ENCODE data around the gene DCDC2. TPM values are rescaled to one million over a fixed set of nuclear protein-coding genes. Genes with fewer than 3 reads are reported as not detected.

DCDC2 gene
- total RNA-seq, 1 donor from 2014 or later, result 5.3 TPM

DNA sequence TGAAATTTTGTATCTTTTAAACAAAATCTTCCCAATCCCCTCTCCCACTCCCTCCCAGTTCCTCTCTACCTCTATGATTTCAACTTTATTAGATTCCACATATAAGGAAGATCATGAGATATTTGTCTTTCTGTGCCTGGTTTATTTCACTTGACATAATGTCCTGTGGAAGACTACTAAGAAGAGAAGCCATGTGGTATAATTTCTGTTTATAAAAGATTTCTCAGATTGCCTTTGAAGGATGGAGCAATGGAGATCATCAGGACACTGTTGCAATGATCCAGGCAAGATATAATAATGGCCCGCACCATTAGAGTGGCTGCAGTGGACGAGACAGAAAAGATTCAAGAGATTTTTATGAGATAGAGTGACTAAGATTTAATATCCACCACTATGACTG lies 218.8 kb downstream of the DCDC2 start:
- Histone ChIP-seq H3K27me3 (no peaks in the 10 kb centered on the region), H3K4me3 (no peak overlapping the region), H3K9me3 (no peaks in the 10 kb centered on the region), H3K36me3 (no peaks in the 10 kb centered on the region), H3K4me1 (no peaks in the 10 kb centered on the region), H3K27ac (no peak overlapping the region)
- DNase-seq (no peak), ATAC-seq (no peak)
- intact Hi-C loops (cut with DNase I), result no loop called here
- no peak for TF ChIP-seq CTCF (IDR thresholded peaks at IDR 0.05)

DNA sequence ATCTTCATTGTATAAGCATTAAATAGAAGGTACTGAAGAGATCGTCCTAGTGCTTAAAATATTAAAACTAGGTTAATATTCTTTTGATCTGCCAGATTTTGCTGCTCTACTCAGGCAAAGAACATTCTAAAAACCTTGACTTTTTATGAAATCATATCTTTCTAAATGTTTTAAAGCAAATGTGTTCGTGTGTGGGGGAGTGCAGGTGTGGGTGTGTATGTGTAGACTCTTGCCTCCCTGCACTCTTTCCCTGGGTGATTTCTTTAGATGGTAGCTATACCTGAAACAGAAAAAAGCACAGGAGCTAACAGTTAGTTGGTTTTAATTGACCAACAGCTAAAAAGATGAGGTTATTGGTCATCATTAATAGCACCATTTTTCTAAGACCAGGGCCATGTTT lies 226.1 kb downstream of the DCDC2 start:
- H3K36me3 ChIP-seq, result no peaks in the 10 kb centered on the region
- ATAC-seq, result no peak
- no peak for TF ChIP-seq CTCF (IDR thresholded peaks at IDR 0.05)
- no peaks in the 10 kb centered on the region for H3K9me3 ChIP-seq
- H3K27me3 ChIP-seq, result no peaks in the 10 kb centered on the region
- no peak for DNase-seq
- no peak overlapping the region for H3K27ac ChIP-seq
- no peak overlapping the region for H3K4me3 ChIP-seq
- H3K4me1 ChIP-seq, result no peaks in the 10 kb centered on the region
- intact Hi-C loops (cut with DNase I), result no loop called here

- intact Hi-C loops (cut with DNase I), result no loop called here
- H3K36me3 ChIP-seq, result no peaks in the 10 kb centered on the region
- no peak for ATAC-seq
- H3K27me3 ChIP-seq, result peaks cover 23% of the 10 kb centered on the region
- no peak for TF ChIP-seq CTCF (IDR thresholded peaks at IDR 0.05)
- H3K27ac ChIP-seq, result no peak overlapping the region
- H3K4me1 ChIP-seq, result no peaks in the 10 kb centered on the region
- DNase-seq, result no peak
- H3K9me3 ChIP-seq, result no peaks in the 10 kb centered on the region
- H3K4me3 ChIP-seq, result no peak overlapping the region
Observed at GRCh38 chr6:24127316-24127715, 230.5 kb downstream of the DCDC2 start.

DNA sequence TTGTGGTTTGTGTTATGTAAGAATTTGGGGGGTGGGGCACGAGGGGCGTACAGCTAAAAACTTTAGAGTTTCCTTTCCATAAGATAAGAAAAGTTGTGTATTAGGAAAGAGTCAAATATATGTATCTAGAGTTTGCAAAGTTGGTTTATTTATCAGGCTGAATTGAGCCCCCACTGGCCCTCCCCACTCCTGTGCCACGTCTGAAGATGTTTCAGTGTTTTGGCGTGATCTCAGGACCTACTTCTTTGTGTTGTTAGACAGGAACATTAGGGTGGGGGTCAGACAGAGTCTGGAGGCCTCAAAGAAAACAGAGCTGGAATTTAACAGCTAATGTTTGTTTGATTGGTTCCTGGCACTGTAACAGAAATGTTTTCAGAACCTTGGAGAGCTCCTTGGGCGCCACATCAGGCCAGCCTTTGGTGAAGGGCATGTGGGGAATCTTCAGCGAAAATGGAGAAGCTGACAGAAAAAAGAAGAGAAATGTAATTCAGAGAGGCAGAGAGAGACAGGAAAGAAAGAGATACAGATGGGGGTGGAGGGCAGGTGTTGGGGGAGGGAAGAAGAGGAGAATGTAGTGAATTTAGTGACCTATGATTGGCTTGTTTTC lies 231.2 kb downstream of the DCDC2 start:
- Histone ChIP-seq H3K9me3 (no peaks in the 10 kb centered on the region), H3K36me3 (no peaks in the 10 kb centered on the region), H3K4me3 (no peak overlapping the region), H3K27ac (no peak overlapping the region), H3K27me3 (peaks cover 23% of the 10 kb centered on the region), H3K4me1 (no peaks in the 10 kb centered on the region)
- intact Hi-C loops (cut with DNase I), result no loop called here
- ATAC-seq (peak; percentile 68), DNase-seq (no peak)
- no peak for TF ChIP-seq CTCF (IDR thresholded peaks at IDR 0.05)

DNA sequence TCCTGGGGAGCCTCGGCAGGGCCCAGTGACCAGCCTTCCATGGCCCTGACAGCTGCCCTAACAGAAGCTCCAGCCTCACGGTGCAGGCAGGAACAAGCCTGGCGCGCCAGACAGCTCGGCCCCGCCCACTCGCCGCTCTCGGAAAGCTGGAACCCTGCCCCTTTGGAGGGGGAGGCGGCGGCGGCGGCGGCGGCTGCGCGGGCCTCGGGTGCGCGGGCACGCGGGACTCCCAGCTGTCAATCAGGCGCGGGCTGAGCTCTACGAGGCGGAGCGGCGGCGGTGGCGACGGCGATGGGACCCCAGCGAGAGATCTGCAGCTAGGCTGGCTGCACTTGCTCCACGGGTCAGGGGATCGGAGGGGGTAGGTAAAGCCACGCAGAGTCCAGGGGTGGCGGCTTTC lies 231.9 kb downstream of the DCDC2 start, which contains the start of gene NRSN1:
Gene NRSN1, plus strand, starts transcription at position 236 of the 400 bp plus-strand sequence. CDS start 8,113 bp downstream, outside the sequence.
- no peaks in the 10 kb centered on the region for H3K36me3 ChIP-seq
- H3K27me3 ChIP-seq, result peaks cover 23% of the 10 kb centered on the region
- intact Hi-C loops (cut with DNase I), result no loop called here
- no peak within 1 kb of the TSS for H3K4me3 ChIP-seq
- no peaks in the 10 kb centered on the region for H3K9me3 ChIP-seq
- no peak within 1 kb of the TSS for H3K27ac ChIP-seq
- ATAC-seq, result no peak
- TF ChIP-seq CTCF (IDR thresholded peaks at IDR 0.05), result no peak
- DNase-seq, result no peak
- no peaks in the 10 kb centered on the region for H3K4me1 ChIP-seq

- Histone ChIP-seq H3K36me3 (no peaks in the 10 kb centered on the region), H3K4me3 (no peak overlapping the region), H3K9me3 (no peaks in the 10 kb centered on the region), H3K4me1 (no peaks in the 10 kb centered on the region), H3K27me3 (peaks cover 23% of the 10 kb centered on the region), H3K27ac (no peak overlapping the region)
- no peak for TF ChIP-seq CTCF (IDR thresholded peaks at IDR 0.05)
- intact Hi-C loops (cut with DNase I), result no loop called here
- DNase-seq, result no peak
- no peak for ATAC-seq
Observed at GRCh38 chr6:24122139-24122538, 235.7 kb downstream of the DCDC2 start.
